WTC11 (cell line): ENCODE data around the gene CFAP299.

Experiments used
- PREB ChIP-seq: sonication (generic); formaldehyde crosslinking; IDR thresholded peaks from 2 replicates; pipeline ENCODE4 v1.8.1; 2022; ENCODE audit warnings: mild to moderate bottlenecking, missing genetic modification reagents, moderate library complexity, borderline replicate concordance
- RELA ChIP-seq: sonication (generic); formaldehyde crosslinking; IDR thresholded peaks from 2 replicates; pipeline ENCODE4 v1.8.1; 2022; ENCODE audit warnings: missing genetic modification reagents, mild to moderate bottlenecking, borderline replicate concordance
- SMAD3 ChIP-seq: sonication (generic); formaldehyde crosslinking; IDR thresholded peaks from 2 replicates; pipeline ENCODE4 v1.8.0; 2022; ENCODE audit warnings: missing genetic modification reagents, mild to moderate bottlenecking, borderline replicate concordance
- SP1 ChIP-seq: sonication (generic); formaldehyde crosslinking; conservative IDR thresholded peaks from 2 replicates; pipeline ENCODE4 v1.8.1; 2022; ENCODE audit warnings: missing genetic modification reagents
- USF2 ChIP-seq: sonication (generic); formaldehyde crosslinking; IDR thresholded peaks from 2 replicates; pipeline ENCODE4 v1.8.1; 2023; ENCODE audit warnings: mild to moderate bottlenecking, missing genetic modification reagents, moderate library complexity
- ZNF121 ChIP-seq: sonication (generic); formaldehyde crosslinking; IDR thresholded peaks from 2 replicates; pipeline ENCODE4 v1.8.0; 2023; ENCODE audit warnings: missing genetic modification reagents
- TF ChIP-seq, protein P1 (sequence below): fragments of 200-600 bp; IDR thresholded peaks from 2 replicates; pipeline ENCODE4 v1.8.0; 2022; ENCODE audit warnings: antibody characterized with exemption

GRCh38 chr4:80331693-80332092 lies 3.8 kb upstream of the CFAP299 start:
- TF ChIP-seq ZNF121 (CRISPR knock-in tag): no peak
- TF ChIP-seq, protein P1, sequence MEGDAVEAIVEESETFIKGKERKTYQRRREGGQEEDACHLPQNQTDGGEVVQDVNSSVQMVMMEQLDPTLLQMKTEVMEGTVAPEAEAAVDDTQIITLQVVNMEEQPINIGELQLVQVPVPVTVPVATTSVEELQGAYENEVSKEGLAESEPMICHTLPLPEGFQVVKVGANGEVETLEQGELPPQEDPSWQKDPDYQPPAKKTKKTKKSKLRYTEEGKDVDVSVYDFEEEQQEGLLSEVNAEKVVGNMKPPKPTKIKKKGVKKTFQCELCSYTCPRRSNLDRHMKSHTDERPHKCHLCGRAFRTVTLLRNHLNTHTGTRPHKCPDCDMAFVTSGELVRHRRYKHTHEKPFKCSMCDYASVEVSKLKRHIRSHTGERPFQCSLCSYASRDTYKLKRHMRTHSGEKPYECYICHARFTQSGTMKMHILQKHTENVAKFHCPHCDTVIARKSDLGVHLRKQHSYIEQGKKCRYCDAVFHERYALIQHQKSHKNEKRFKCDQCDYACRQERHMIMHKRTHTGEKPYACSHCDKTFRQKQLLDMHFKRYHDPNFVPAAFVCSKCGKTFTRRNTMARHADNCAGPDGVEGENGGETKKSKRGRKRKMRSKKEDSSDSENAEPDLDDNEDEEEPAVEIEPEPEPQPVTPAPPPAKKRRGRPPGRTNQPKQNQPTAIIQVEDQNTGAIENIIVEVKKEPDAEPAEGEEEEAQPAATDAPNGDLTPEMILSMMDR: no peak
- TF ChIP-seq SMAD3 (CRISPR knock-in tag): no peak
- TF ChIP-seq SP1: no peak
- TF ChIP-seq RELA (CRISPR knock-in tag): no peak
- no peak for TF ChIP-seq USF2 (CRISPR knock-in tag)
- no peak for TF ChIP-seq PREB (CRISPR knock-in tag)
